ENCODE measurements around the gene RDH8.
"Not testable (repeated sequence)": the region's sequence is repeated elsewhere in the genome, so short reads cannot be mapped to it uniquely, and the experiment has no call there.

The RDH8 gene

DNA sequence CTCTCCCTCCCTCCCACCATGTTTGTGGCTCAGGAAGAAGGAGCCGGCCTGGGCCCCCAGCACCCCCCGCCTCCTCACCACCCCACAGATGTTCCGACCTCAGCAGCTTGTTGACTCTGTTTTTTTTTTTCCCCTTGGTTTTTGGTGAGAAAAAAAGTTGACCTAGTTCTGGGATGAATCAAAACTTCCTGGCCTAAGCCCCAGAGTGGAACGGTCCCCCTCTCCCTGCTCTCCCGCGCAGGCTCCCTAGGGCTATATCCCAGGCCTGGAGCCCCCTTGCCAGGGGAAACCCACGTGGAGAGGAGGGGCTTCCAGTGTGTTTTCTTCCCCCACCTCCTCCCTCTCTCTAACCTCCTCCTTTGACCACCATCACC, 7.0 kb upstream of the RDH8 start:
- DNase-seq = no peak

DNA sequence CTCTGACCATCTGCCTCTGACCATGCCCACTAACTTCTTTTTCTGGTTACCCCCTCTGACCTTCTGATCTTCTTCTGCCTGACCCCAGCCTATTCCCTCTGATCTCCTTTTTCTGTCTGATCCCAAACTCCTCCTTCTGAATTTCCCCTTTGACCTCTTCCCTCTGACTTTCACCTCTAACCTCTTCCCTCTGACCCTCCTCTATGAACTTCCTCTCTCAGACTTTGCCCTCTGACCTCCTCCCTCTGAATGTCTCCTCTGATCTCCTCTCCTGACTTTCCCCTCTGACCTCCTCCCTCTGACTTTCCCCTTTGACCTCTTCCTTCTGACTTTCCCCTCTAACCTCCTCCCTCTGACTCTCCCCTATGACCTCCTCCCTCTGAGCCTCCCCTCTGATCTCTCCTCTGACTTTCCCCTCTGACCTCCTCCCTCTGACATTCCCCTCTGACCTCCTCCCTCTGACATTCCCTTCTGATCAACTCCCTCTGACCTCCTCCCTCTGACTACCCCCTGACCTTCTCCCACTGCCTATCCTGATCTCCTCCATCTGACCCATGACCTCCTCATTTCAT, 6.4 kb upstream of the RDH8 start:
- no peak for DNase-seq

DNA sequence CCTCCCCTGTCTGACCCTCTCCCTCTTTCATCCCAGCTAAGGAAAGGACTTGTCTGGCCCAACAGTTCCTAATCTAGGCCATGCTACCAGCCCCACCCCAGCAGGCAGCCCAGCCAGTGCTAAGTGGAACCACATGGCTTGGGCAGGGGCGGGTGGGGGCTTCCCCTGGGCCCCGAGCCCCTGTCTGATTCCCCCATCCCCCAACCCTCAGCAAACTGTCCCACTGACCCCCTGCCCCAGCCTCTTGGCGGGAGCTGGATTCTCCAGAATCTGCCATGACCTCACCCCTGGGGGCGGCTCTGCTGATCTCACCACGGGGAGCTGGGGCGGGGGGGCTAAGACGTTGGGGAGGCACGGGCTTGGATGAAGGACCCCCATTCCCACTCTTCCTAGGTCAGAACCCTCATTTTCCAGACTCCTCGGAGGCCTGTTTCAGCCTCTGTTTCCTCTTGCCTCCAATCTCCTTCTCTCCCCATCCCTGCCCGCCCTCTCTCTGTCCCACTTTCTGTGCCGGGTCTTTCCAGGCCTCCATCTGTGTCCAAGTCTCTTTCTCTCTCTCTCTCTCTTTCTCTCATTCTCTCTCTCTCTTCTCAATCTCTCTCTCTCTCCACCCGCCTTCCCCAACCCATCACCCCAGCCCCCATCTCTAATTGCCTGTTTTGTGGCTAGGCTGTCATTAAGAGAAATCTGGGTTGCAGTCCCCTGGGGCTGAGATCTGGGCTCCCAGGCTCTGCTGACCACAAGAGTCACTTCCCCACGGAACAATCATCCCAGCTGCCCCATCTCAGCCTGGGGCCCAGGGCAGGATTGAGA, 5.7 kb upstream of the RDH8 start:
- DNase-seq = no peak

DNA sequence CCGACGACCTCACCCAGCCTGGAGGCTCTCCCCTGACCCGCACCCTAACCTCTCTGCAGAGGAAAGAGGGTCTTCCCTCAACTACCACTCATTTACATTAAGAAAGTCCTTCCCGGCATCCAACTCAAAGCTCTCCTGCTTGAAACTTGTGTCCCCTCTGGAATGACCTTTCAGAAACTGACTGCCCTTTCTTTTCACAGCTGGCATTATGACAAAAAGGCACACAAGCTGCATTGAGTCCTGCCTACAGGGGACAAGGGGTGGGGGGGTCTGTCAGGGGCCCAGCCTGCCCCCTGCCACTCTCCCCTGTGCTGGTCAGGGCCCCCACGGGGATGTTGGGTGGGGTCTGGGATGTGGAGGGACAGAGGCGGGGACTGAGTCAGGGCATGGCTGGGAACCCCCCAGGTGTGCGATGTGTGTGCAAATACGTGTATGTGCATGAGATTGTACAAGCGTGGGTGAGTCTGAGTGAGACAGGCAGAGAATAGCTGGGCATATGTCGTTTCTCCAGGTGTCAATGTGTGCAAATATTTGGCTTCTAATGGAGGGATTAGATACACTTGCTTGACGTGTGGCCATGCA, 5.0 kb upstream of the RDH8 start:
- no peak for DNase-seq

DNA sequence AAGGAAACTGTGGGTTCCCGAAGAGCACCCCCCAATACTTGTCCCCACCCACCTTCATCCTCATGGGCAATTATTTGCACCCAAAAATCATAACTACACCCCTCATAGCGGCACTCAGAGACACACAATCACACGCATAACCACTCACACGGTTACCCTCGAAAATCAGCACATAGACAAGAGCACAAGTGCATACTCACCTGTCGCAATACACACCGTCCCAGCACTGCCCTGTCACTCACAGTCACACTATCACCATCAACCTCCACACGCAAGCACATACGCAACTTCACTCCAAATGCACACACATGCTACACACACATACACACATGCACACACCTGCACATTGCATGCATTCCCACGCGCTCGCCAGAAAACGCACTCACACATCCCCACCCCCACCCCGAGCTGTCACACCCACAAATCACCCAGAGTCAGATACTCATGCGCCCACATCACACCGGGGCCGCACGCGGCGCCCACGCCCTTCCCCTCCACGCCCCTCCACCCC, 3.5 kb upstream of the RDH8 start:
- DNase-seq = peak; percentile 10

DNA sequence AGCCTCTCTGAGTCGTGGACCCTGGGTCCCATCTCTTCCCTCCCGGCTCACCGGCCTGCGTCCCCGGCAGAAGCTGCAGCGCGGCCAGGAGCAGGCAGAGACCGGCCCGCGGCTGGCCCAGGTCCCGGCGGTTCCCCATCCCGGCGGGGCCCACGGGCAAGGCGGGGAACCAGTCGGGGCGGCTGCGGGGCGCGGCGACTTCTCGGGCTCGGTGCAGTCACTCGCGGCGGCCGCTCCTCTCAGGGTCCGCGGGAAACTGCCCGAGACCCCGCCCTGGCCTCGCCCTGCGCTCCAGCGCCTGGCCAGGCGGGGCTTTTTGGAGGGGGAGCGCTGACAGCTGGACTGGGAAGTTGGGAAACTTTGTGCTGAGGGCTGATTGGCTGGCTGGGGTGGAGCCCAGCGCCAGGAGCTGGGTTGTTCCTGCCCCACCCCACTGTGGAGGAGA, 3.0 kb upstream of the RDH8 start, which contains the start of gene COL5A3:
Gene COL5A3, minus strand, starts transcription at position 258 of the 445 bp plus-strand sequence. Its CDS starts 119 bp downstream, at position 139.
- no peak for DNase-seq

DNA sequence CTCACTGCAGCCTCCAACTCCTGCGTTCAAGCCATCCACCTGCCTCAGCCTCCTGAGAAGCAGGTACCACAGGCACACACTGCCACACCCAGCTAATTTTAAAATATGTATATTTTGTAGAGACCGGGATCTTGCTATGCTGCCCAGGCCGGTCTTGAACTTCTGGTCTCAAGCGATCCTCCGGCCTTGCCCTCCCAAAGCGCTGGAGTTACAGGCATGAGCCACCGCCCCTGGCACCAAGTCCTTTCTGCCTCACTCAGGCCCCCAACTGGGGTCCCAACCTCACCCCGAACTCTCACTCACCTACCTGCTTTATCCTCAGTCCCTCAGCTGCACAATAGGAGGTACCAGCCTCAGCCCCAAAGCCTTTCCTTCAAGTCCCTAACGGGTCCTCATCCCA, 2.3 kb upstream of the RDH8 start:
- no peak for DNase-seq

DNA sequence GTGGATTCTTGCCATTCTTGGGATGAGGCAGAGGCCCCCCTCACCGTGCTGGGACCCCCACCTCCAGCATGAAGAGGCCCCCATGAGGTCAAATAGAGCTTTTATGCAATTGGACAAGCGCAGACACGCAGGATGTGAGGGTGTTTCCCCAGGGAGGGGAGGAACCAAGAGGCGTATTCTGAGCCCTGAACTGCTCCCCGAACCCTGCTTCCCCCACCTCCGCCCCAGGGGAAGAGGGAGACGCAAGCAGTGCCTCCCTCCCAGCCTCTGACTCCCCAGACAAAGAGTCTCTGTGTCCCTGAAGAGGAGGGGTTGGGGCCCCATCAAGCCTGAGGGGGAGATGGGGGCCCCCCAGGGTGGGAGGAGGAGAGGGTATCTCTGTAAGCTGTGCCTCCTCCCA, 1.3 kb upstream of the RDH8 start:
- DNase-seq = no peak

DNA sequence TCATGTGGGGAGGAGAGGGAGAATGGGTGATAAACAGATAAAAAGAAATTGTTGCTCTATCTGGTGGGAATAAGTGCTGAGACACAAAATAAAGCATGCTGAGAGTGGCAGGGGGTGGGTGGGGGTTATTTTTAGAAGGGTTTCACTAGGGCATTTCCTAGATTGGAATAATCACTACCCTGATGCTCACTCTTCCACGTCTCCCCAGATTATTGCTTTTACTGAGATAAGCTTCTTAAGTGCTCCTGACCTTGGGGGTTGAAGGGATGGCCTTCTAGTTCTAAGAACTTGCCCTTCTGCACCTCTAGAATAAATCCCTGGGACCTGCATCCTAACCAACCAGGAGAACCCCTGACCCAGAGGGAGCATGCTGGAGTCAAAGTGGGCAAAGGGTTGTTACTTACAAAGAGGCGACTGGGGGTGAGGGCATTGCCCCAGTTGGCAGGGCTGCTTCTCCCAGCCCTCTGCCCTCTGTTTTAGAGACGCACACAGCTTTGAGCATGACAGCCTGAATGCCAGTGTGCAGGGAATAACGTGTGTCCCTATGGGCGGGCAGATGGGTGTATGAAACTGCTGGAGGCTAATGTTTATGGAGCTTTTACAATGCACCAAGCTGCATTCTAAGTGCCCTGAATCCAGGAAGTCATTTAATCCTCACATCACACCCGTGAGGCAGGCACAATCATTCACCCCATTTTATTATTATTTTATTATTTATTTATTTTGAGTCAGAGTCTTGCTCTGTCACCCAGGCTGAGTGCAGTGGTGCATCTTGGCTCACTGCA, 743 bp downstream of the RDH8 start:
- no peak for DNase-seq

DNA sequence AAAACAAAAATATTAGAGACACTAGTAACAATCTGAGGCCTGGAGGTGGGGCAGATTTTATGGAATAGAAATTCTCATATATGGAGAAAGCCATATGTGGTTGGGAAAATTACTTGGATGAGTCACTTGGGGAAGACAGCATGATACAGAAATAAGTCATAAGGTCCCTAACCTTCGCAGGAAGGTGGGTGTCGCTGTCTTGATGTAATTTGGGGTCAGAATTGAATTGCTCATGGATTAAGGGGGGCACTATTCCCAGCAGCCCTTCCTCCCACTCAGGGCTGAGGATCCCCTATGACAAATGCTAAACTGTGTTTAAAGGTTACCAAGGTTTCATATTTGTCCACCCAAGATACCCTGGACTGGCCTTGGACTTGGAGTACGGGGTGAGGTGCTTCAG, 5.0 kb downstream of the RDH8 start:
- no peak for DNase-seq

DNA sequence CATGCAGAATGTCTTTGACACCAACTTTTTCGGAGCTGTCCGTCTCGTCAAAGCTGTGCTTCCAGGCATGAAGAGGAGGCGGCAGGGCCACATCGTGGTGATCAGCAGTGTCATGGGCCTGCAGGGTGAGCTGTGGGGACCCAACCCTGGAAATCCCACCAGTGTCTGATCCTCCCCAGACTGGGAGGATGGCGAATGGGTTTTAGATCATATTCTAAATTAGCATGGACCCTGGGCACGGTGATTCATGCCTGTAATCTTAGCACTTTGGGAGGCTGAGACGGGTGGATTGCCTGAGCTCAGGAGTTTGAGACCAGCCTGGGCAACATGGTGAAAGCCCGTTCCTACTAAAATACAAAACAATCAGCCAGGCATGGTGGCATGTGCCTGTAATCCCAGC, 5.5 kb downstream of the RDH8 start:
- DNase-seq = no peak

DNA sequence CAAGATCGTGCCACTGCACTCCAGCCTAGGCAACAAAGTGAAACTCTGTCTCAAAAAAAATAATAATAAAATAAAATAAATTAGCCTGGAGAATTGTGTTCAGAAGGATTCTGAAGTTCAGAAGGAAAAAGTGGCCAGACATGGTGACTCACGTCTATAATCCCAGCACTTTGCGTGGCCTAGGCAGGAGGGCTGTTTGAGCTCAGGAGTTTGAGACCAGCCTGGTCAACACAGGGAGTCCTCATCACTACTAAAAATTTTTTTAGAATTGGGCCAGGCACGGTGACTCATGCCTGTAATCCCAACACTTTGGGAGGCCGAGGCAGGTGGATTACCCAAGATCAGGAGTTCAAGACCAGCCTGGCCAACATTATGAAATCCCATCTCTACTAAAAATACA, 6.0 kb downstream of the RDH8 start:
- DNase-seq = no peak

DNA sequence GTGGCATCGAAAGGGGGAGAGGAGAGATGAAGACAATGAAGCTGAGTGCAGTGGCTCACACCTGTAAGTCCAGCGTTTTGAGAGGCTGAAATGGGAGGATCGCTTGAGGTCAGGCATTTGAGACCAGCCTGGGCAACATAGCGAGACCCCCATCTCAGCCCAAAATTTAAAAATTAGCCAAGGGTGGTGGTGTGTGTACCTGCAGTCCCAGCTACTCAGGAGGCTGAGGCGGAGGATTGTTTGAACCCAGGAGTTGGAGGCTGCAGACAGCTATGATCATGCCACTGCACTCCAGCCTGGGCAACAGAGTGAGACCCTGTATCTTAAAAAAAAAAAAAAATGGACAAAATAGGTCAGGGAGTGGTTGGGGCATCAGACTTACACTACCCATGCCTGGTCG, 7.6 kb downstream of the RDH8 start:
- DNase-seq = no peak

DNA sequence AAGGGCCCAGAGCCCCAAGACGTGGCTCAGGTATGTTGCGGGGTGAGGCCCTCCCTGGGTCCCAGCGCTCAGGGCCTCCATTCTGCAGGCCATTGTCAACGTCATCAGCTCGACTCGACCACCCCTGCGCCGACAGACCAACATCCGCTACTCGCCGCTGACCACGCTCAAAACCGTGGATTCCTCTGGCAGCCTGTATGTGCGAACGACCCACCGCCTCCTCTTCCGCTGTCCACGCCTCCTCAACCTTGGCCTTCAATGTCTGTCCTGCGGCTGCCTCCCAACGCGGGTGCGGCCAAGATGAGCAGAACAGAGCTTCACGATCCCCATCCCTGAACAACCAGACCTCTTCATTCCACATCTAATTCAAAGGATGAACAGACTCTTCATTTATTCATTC, 8.2 kb downstream of the RDH8 start:
- DNase-seq = no peak

DNA sequence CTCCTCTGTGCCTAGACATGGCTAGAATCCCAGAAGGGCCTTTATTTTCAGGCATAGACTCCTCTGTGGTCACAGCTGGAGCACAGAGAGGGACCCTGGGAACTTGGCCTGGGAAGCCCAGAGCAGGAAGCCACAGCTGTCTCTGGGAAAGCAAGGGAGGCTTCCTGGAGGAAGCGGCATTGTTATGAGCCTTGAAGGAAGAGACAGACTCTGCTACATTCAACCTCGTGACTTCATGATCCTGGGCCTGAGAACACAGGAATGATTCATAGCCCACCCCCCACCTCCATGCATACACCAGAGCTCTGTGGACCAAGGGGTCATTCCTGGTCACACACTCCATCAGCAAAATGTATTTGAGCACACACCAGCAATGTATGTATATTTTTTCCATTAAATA, 8.6 kb downstream of the RDH8 start:
- DNase-seq = no peak

DNA sequence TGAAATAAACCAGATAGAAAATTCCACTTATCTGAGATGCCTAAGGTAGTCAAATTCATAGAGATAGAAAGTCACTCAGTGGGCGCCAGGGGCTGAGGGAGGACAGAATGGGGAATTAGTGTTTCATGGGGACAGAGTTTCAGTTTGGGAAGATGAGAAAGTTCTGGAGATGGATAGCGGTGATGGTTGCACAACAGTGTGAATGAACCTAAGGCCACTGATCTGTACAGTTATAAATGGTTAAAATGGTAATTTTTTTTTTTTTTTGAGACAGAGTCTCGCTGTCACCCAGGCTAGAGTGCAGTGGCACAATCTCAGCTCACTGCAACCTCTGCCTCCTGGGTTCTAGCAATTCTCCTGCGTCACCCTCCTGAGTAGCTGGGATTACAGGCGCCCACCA, 9.8 kb downstream of the RDH8 start:
- not testable (repeated sequence) for DNase-seq

DNA sequence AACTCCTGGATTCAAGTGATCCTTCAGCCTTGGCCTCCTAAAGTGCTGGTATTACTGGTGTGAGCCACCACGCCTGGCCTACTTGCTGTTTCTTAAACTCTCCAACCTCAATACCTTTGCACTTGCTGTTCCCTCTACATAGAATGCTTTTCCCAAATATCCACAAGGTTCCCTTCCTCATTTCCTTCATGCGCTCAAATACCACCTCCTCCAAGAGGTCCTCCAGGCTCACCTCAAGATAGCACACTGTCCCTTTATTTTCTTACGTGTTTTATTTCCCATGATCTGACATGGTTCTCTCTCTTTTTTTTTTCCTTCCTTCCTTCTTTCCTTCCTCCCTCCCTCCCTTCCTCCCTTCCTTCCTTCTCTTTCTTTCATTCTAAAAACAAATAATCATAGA, 13.5 kb downstream of the RDH8 start:
- no peak for DNase-seq

DNA sequence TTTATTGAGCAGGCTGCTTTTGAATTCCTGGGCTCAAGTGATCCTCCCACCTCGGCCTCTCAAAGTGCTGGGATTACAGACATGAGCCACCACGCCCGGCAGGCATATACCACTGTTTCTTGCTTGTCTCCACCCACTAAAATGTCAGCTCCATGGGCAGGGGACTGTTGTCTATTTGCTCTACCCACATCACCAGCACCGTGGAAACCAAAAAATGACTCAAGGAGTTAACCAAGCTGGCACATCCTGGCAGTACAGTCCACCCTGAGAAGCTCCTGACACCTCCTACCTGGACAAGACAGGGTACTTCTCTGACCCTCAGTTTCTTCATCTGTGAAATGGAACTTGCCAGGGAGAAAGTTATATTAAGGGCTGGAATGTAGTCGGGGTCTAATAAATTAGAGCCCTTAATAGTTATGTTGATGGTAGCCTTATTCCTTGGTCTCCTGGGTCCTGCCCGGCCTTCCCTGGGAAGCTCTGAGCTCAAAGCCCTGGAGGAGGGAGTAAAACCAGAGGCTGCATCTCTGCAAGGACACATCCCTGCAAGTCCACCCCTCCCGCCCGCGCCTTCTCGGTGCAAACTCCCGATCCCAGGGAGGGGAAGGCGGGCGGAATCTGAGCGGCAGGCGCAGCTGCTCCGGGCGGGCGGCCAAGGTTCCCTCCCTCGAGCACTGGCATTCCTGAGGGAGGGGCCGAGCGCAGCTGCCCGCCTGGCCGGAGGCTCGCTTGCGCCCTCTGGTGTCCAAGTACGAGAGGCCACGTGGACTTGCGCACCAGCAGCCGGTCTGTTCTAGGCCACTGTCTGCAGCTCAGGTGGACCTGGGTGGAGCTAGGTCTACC, 14.1 kb downstream of the RDH8 start:
- peak; percentile 85 for DNase-seq

DNA sequence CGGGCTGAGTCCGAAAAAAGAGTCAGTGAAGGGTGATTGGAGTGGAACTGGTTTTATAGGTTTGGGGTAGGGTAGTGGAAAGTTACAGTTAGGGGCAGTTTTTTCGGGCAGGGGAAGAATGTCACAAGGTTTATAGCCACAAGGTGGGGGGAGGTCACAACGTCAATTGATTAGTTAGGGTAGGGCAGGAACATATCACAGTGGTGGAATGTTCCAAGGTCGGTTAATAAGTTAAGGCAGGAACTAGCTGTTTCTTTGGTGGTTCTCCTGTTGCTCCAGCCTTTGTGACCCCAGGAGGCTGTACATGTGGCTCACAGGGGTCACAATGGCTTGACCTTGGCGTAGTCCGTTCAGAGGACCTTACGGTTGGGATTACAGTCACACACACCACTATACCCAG, 20.3 kb downstream of the RDH8 start:
- no peak for DNase-seq

DNA sequence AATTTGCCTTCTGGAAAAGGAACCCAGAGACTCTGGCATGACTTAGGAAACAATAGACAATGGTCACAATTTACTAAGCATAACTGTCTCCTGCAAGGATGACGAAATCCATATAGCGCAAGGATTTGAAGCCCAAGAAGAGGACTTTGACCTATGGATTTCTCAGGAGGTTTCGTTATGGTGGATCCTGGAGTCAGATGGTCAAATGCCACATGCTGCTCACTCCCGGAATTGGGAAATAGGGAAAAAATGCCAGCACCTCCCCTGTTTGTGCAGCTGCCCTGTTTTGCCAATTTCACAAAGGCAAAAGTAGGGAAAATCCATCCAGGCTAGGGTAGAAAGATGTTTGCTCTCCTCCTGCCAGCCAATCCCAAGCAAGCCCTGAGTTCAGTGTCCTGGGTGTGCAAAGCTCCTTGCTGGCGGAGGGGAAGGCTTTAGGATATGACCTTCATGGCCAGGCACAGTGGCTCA, 23.4 kb downstream of the RDH8 start:
- no peak for DNase-seq

DNA sequence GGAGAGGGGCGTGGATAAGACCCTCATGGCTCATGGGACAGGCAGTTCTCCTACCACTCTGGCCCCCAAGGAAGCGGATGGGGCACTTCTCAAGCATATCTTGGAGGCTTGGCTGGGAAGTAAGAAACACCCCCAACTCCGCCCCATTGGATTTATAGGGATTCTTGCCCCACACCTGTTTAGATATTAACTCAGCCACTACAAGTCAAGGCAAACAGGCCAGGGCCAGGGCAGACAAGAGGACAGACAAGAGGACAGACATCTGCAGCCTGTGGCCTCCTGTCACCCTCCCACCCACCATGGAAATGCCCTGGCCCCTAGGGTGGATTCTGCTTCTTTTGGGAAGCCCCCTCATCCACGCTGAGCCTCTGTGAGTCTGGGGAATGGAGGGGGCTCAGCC, 24.1 kb downstream of the RDH8 start:
- DNase-seq = no peak

DNA sequence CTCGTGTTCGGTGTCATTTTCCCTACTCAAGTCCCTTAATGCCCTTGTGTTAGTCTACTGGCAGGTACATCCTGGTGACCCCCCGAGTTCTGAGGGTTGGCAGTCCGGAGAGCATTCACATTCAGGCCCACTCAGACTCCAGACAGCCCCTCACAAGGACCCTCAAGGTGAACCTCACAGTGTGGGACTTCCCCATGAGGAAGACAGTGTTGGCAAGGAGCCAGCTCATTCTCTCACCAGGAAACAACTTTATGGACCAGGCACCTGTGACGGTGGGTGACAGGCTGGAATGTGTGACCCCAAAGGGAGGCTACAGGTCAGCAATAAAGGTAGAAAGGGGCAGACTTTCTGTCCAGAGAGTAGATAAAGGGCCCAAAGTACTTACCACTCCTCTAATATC, 24.5 kb downstream of the RDH8 start:
- DNase-seq = peak; percentile 7
